Measurements from ENCODE around the gene FAM174C.

Gene FAM174C

DNA sequence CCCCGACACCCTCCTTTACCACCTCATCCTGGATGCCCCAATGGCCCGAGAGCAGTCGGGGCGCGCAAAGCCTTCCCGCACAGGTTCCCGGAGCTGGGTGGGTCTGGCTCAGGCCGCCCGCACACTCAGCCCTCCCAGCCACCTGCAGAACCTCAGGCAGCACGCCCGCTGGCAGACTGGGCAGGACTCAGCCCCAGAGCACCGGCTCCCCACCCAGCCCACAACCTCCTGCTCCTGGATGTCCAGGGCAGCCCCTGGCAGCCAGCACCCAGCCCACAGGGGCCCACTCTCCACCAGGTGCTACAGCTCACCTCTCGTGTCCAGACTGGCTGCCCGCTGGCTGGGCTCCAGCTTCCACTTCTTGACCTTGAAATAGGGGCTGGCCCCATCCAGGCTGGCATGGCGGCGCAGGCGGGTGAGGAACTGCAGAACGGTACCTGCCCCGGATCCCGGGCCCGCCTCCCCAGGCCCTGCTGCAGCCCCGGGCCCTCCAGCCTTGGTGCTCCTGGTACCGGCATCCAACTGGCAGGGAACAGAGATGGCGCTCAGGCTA, 42.1 kb upstream of the FAM174C start:
- H3K4me3 Mint-ChIP-seq = no peak overlapping the region
- no peaks in the 10 kb centered on the region for H3K9me3 Mint-ChIP-seq
- H3K27ac Mint-ChIP-seq = no peak overlapping the region
- H3K4me1 Mint-ChIP-seq = peaks cover 13% of the 10 kb centered on the region
- no peak for TF ChIP-seq CTCF (IDR thresholded peaks at IDR 0.05; ENCODE audit: unreplicated experiment in 3 of 3)
- no peaks in the 10 kb centered on the region for H3K27me3 Mint-ChIP-seq (ENCODE audit: low read depth)
- H3K36me3 Mint-ChIP-seq (ENCODE audit: low read depth) = peaks cover 1% of the 10 kb centered on the region

- H3K4me1 Mint-ChIP-seq = peaks cover 22% of the 10 kb centered on the region
- no peaks in the 10 kb centered on the region for H3K36me3 Mint-ChIP-seq (ENCODE audit: low read depth)
- H3K27ac Mint-ChIP-seq = no peak overlapping the region
- no peaks in the 10 kb centered on the region for H3K9me3 Mint-ChIP-seq
- no peak for TF ChIP-seq CTCF (IDR thresholded peaks at IDR 0.05; ENCODE audit: unreplicated experiment in 3 of 3)
- H3K4me3 Mint-ChIP-seq = no peak overlapping the region
- no peaks in the 10 kb centered on the region for H3K27me3 Mint-ChIP-seq (ENCODE audit: low read depth)
Measured at GRCh38 chr19:1234051-1234954, 41.0 kb upstream of the FAM174C start.

DNA sequence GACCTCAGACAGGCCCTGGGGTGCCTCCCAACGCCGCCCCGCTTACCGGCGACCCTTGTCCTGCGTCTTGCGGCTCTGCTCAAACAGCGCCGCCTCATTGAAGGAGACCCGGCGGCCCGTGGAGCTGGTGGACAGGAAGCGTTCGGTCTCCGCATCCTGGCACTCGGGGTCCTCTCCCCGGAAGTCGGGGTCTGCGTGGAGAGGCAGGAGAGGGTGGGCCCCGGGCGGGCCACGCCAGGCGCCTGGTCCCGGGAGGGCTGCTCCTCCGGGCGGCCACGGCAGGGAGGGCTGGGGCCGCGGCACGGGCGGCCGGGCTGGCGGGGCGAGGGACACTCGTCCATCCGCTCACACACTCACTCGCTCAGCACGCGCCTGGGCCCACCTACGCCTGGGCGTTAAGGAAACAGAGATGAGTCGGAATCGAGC, 40.4 kb upstream of the FAM174C start:
- no peaks in the 10 kb centered on the region for H3K36me3 Mint-ChIP-seq (ENCODE audit: low read depth)

GRCh38 chr19:1235625-1236538, 39.4 kb upstream of the FAM174C start:
- H3K27ac Mint-ChIP-seq = no peak overlapping the region
- TF ChIP-seq CTCF (IDR thresholded peaks at IDR 0.05; ENCODE audit: unreplicated experiment in 3 of 3) = no peak
- peaks cover 22% of the 10 kb centered on the region for H3K4me1 Mint-ChIP-seq
- H3K4me3 Mint-ChIP-seq = peak overlapping the region in 2 of 3 experiments; percentile 55 to 69
- H3K36me3 Mint-ChIP-seq (ENCODE audit: low read depth) = no peaks in the 10 kb centered on the region
- H3K9me3 Mint-ChIP-seq = no peaks in the 10 kb centered on the region
- no peaks in the 10 kb centered on the region for H3K27me3 Mint-ChIP-seq (ENCODE audit: low read depth)

More for the DNA sequence above, 40.4 kb upstream of the FAM174C start:
- Mint-ChIP-seq H3K27me3 (ENCODE audit: low read depth) (no peaks in the 10 kb centered on the region), H3K4me1 (peaks cover 22% of the 10 kb centered on the region), H3K27ac (no peak overlapping the region), H3K4me3 (peak overlapping the region in 1 of 3 experiments; percentile 35), H3K9me3 (no peaks in the 10 kb centered on the region)
- TF ChIP-seq CTCF (IDR thresholded peaks at IDR 0.05; ENCODE audit: unreplicated experiment in 3 of 3) = no peak

DNA sequence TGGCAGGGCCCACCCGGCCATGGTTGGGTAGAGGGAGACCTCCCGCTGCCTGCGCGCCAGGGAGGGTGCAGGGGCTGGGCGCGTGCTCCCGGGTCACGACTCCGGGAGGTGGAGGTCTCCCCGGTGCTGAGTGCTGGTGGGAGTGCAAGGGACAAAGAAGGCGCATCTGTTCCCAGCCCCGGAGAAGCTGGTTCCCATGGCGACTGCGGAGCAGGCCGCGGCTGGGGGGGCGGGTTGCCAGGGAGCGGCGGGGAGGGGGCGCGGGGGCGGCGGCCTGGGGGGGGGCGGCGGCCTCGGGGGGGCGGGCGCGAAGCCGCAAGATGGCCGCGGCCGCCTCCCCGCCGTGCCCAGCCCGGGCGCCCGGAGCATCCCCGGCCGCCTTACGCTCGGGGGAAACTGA, 38.8 kb upstream of the FAM174C start:
- no peak for TF ChIP-seq CTCF (IDR thresholded peaks at IDR 0.05; ENCODE audit: unreplicated experiment in 3 of 3)
- H3K9me3 Mint-ChIP-seq = no peaks in the 10 kb centered on the region
- H3K27ac Mint-ChIP-seq = no peak overlapping the region
- peak overlapping the region in 2 of 3 experiments; percentile 12 to 69 for H3K4me3 Mint-ChIP-seq
- no peaks in the 10 kb centered on the region for H3K36me3 Mint-ChIP-seq (ENCODE audit: low read depth)
- H3K4me1 Mint-ChIP-seq = peaks cover 26% of the 10 kb centered on the region
- no peaks in the 10 kb centered on the region for H3K27me3 Mint-ChIP-seq (ENCODE audit: low read depth)
